Measurements from ENCODE around the gene OCA2. TPM values are rescaled to one million over a fixed set of nuclear protein-coding genes. Genes with fewer than 3 reads are reported as not detected.
"Not testable (repeated sequence)": the region's sequence is repeated elsewhere in the genome, so short reads cannot be mapped to it uniquely, and the experiment has no call there.

OCA2 gene
- total RNA-seq = 2.5 TPM
- polyA plus RNA-seq (ENCODE audit: insufficient read depth, low read depth, low replicate concordance) = 0.45 TPM
- long read RNA-seq, donor 1 = 0 reads
- long read RNA-seq, donor 2 = 0 reads
- long read RNA-seq, donor 3 = 0 reads
- long read RNA-seq, donor 4 = 0 reads
- long read RNA-seq, donor 5 = 0 reads
- long read RNA-seq, donor 6 = 0 reads
- long read RNA-seq, donor 7 = 0 reads
- long read RNA-seq, donor 8, partial matches to known transcripts = 0 of 1 reads
- long read RNA-seq, donor 8, other reads (novel, unspliced or antisense) = 0 of 1 reads
- long read RNA-seq, donor 9 = 0 reads
- long read RNA-seq, donor 10, partial matches to known transcripts = 0 of 1 reads
- long read RNA-seq, donor 10, other reads (novel, unspliced or antisense) = 0 of 1 reads

DNA sequence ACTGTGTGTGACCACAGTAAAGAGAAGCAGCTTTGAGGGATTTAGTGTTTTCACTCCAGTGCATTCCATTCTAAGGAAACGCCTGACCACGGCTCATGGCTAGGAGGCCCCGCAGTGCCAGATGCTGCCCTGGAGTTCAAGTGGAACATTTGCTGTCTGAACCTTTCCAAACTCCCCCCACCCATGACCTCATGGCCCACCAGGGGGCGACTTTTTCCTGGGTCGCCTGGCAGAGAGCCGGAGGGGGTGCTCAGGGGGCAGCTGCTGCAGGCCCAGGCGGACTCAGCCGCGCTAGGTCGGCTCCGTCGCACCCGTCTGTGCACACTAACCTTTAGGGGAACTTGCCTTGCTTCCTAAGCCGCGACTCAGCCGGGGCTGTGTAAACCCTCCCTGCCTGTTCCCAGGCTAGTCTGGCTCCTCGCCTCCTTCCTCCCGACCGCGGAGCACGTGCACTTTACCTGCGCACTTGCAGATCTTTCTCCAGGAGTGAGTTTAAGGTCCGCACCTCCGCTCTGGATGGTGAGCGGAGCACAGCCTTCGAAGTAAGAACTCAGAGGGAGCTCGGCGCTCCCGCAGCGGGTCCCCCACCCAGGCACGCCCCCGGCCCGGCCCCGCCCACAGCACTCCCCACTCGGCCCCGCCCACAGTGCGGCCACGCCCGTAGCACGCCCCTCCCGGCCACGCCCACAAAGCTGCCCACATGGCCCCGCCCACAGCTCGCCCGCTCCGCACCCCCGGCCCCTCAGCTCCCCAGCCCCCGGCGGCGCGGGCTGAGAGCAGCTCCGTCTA is at the start of gene OCA2:
OCA2 (minus strand) TSS at position 550 of the 789 bp plus-strand sequence. CDS start 17,441 bp downstream, outside the sequence.
- no peak within 1 kb of the TSS for H3K9ac ChIP-seq (ENCODE audit: low read length in 3 of 3)
- TF ChIP-seq, protein P1, sequence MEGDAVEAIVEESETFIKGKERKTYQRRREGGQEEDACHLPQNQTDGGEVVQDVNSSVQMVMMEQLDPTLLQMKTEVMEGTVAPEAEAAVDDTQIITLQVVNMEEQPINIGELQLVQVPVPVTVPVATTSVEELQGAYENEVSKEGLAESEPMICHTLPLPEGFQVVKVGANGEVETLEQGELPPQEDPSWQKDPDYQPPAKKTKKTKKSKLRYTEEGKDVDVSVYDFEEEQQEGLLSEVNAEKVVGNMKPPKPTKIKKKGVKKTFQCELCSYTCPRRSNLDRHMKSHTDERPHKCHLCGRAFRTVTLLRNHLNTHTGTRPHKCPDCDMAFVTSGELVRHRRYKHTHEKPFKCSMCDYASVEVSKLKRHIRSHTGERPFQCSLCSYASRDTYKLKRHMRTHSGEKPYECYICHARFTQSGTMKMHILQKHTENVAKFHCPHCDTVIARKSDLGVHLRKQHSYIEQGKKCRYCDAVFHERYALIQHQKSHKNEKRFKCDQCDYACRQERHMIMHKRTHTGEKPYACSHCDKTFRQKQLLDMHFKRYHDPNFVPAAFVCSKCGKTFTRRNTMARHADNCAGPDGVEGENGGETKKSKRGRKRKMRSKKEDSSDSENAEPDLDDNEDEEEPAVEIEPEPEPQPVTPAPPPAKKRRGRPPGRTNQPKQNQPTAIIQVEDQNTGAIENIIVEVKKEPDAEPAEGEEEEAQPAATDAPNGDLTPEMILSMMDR (IDR thresholded peaks at IDR 0.05; ENCODE audit: borderline replicate concordance, extremely low read depth, insufficient read depth) = no peak
- no peaks in the 10 kb centered on the region for H3K36me3 ChIP-seq (ENCODE audit: control insufficient read depth in 2 of 3, insufficient read depth in 3 of 3, low read length in 3 of 3)
- H3K9me3 ChIP-seq (ENCODE audit: control insufficient read depth in 2 of 3, insufficient read depth in 1 of 3, low read length in 3 of 3) = no peaks in the 10 kb centered on the region
- peaks cover 4 to 21% (median 4%) of the 10 kb centered on the region in 3 donors for H3K4me1 ChIP-seq (ENCODE audit: control insufficient read depth in 2 of 3, insufficient read depth in 2 of 3, low read depth in 1 of 3, low read length in 3 of 3)
- peak; percentile 78 to 90 (median 85) for DNase-seq
- H3K27ac ChIP-seq (ENCODE audit: low read depth in 2 of 2, low read length in 2 of 2) = no peak within 1 kb of the TSS
- peak within 1 kb of the TSS in 2 of 3 donors; percentile 18 to 21 for H3K4me3 ChIP-seq (ENCODE audit: low read length in 3 of 3)
- intact Hi-C loops (cut with DNase I) = no loop called here
- peaks cover 8% of the 10 kb centered on the region for H3K27me3 ChIP-seq (ENCODE audit: control insufficient read depth, insufficient read depth, low read length)
- no peak for FAIRE-seq

DNA sequence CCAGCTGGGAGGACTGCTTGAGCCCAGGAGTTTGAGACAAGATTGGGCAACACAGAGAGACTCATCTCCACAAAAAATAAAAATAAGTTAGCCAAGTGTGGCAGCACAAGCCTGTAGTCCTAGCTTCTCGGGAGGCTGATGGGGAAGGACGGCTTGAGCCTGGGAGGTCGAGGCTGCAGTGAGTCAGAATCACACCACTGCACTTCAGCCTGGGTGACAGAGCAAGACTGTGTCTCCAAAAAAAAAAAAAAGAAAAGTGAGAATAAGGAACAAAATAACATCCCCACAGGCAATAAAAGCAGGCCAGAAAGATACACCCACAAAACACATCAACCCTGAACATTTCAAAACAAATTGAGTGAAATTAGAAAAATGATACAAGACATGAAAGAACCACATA is 48.7 kb upstream of the OCA2 start:
- DNase-seq (no peak), FAIRE-seq (no peak)
- Histone ChIP-seq H3K4me1 (ENCODE audit: control insufficient read depth in 2 of 3, insufficient read depth in 2 of 3, low read depth in 1 of 3, low read length in 3 of 3) (no peaks in the 10 kb centered on the region), H3K36me3 (ENCODE audit: control insufficient read depth in 2 of 3, insufficient read depth in 3 of 3, low read length in 3 of 3) (peaks cover 2 to 26% (median 21%) of the 10 kb centered on the region in 3 donors), H3K9ac (ENCODE audit: low read length in 3 of 3) (no peak overlapping the region), H3K27ac (ENCODE audit: low read depth in 2 of 2, low read length in 2 of 2) (no peak overlapping the region), H3K27me3 (ENCODE audit: control insufficient read depth, insufficient read depth, low read length) (no peaks in the 10 kb centered on the region), H3K9me3 (ENCODE audit: control insufficient read depth in 2 of 3, insufficient read depth in 1 of 3, low read length in 3 of 3) (peaks cover 0 to 4% (median 0%) of the 10 kb centered on the region in 3 donors), H3K4me3 (ENCODE audit: low read length in 3 of 3) (no peak overlapping the region)
- TF ChIP-seq, protein P1 (IDR thresholded peaks at IDR 0.05; ENCODE audit: borderline replicate concordance, extremely low read depth, insufficient read depth) = no peak
- intact Hi-C loops (cut with DNase I) = no loop called here

DNA sequence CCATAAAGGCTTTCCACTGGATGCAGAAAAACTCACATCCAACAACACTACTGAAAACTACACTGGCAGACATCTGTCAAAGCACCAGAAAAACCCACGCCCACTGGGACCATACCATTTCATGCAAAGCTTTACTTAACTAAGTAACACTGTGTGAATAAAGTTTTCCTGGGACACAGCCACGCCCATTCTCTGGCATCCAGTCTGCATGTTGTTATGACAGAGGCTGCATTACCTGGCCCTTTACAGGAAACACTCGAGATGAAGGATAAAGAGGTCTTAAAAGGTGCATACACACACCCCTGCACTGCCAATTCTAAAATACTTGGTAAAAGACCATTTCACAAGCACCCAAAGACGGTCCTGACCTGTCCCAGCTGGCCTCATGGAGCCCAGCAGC is 46.3 kb upstream of the OCA2 start:
- H3K9ac ChIP-seq (ENCODE audit: low read length in 3 of 3); intact Hi-C loops (cut with DNase I); H3K9me3 ChIP-seq (ENCODE audit: control insufficient read depth in 2 of 3, insufficient read depth in 1 of 3, low read length in 3 of 3); H3K27ac ChIP-seq (ENCODE audit: low read depth in 2 of 2, low read length in 2 of 2); H3K27me3 ChIP-seq (ENCODE audit: control insufficient read depth, insufficient read depth, low read length); FAIRE-seq; DNase-seq; H3K4me3 ChIP-seq (ENCODE audit: low read length in 3 of 3); H3K4me1 ChIP-seq (ENCODE audit: control insufficient read depth in 2 of 3, insufficient read depth in 2 of 3, low read depth in 1 of 3, low read length in 3 of 3): not testable (repeated sequence)
- H3K36me3 ChIP-seq (ENCODE audit: control insufficient read depth in 2 of 3, insufficient read depth in 3 of 3, low read length in 3 of 3) = peaks cover 6 to 33% (median 21%) of the 10 kb centered on the region in 3 donors

DNA sequence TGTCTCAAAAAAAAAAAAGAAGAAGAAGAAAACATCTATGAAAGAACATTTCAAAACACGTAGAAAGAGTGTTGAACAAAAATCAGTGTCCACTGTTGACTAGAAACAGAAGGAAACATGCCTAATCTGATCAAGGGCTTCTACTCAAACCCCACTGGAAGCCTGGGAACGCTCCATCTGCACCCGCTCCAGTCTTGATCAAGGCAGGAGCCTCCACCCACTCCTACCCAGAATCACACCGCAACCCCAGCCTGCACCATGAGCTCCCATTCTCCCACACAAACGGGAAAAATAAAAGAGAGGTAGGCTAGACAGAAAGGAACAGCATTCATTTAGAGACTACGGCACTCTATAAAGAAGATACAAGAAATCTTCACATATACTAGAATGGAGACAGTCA is 40.9 kb upstream of the OCA2 start:
- TF ChIP-seq, protein P1 (IDR thresholded peaks at IDR 0.05; ENCODE audit: borderline replicate concordance, extremely low read depth, insufficient read depth) = no peak
- no peaks in the 10 kb centered on the region for H3K4me1 ChIP-seq (ENCODE audit: control insufficient read depth in 2 of 3, insufficient read depth in 2 of 3, low read depth in 1 of 3, low read length in 3 of 3)
- no peak overlapping the region for H3K27ac ChIP-seq (ENCODE audit: low read depth in 2 of 2, low read length in 2 of 2)
- H3K9me3 ChIP-seq (ENCODE audit: control insufficient read depth in 2 of 3, insufficient read depth in 1 of 3, low read length in 3 of 3) = no peaks in the 10 kb centered on the region
- DNase-seq (no peak), FAIRE-seq (no peak)
- no peak overlapping the region for H3K9ac ChIP-seq (ENCODE audit: low read length in 3 of 3)
- H3K36me3 ChIP-seq (ENCODE audit: control insufficient read depth in 2 of 3, insufficient read depth in 3 of 3, low read length in 3 of 3) = peaks cover 5 to 27% (median 22%) of the 10 kb centered on the region in 3 donors
- intact Hi-C loops (cut with DNase I) = no loop called here
- H3K27me3 ChIP-seq (ENCODE audit: control insufficient read depth, insufficient read depth, low read length) = no peaks in the 10 kb centered on the region
- H3K4me3 ChIP-seq (ENCODE audit: low read length in 3 of 3) = no peak overlapping the region

DNA sequence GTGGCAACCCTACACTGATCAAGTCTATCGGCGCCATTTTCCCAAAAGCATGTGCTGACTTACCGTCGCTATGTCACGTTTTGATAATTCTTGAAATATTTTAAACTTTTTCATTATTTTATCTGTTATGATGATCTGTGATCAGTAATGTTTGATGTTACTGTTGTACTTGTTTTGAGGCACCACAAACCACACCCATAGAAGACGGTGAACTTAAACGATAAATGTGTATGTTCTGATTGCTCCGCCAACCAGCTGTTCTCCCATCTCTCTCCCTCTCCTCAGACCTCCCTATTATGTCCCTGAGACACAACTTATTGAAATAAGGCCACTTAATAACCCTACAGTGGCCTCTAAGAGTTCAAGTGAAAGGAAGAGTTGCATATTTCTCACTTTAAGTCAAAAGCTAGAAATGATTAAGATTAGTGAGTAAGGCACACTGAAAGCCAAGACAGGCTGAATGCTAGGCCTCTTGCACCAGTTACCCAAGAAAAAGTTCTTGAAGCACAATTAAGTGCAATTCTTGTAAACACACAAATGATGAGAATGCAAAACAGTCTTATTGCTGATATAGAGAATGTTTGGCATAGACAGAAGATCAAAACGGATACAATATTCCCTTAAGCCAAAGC is 38.4 kb upstream of the OCA2 start:
- H3K27me3 ChIP-seq (ENCODE audit: control insufficient read depth, insufficient read depth, low read length); H3K4me1 ChIP-seq (ENCODE audit: control insufficient read depth in 2 of 3, insufficient read depth in 2 of 3, low read depth in 1 of 3, low read length in 3 of 3); H3K27ac ChIP-seq (ENCODE audit: low read depth in 2 of 2, low read length in 2 of 2); H3K4me3 ChIP-seq (ENCODE audit: low read length in 3 of 3); DNase-seq; H3K9ac ChIP-seq (ENCODE audit: low read length in 3 of 3); intact Hi-C loops (cut with DNase I); H3K9me3 ChIP-seq (ENCODE audit: control insufficient read depth in 2 of 3, insufficient read depth in 1 of 3, low read length in 3 of 3); FAIRE-seq: not testable (repeated sequence)
- peaks cover 5 to 19% (median 7%) of the 10 kb centered on the region in 3 donors for H3K36me3 ChIP-seq (ENCODE audit: control insufficient read depth in 2 of 3, insufficient read depth in 3 of 3, low read length in 3 of 3)
